ENCODE data around the gene LIPE. TPM values are rescaled to one million over a fixed set of nuclear protein-coding genes. Genes with fewer than 3 reads are reported as not detected.

Gene LIPE
- total RNA-seq, 1 experiment from 2014 or later: 6.8 TPM

GRCh38 chr19:42369433-42370067, 57.6 kb downstream of the LIPE start:
- no peak overlapping the region for H3K4me3 ChIP-seq (ENCODE audit: low read depth, low read length, poor library complexity, severe bottlenecking)
- no peaks in the 10 kb centered on the region for H3K9me3 ChIP-seq (ENCODE audit: low read depth, low read length, poor library complexity, severe bottlenecking)
- no TSS peak for BruUV-seq (replicated peaks)
- CTCF ChIA-PET: no interaction called here
- H3K27me3 ChIP-seq (replicated peaks; ENCODE audit: insufficient read depth, low read depth, low read length, poor library complexity): no peaks in the 10 kb centered on the region
- no peaks in the 10 kb centered on the region for H3K4me1 ChIP-seq (ENCODE audit: insufficient read depth, low read length, poor library complexity, severe bottlenecking)
- no peak overlapping the region for H3K27ac ChIP-seq (ENCODE audit: low read depth, low read length, poor library complexity, severe bottlenecking)
- no peak for TF ChIP-seq CTCF (conservative IDR thresholded peaks at IDR 0.05; ENCODE audit: low read depth, low read length)
- POLR2A ChIA-PET (ENCODE audit: low non-redundant PET): no interaction called here
- H3K36me3 ChIP-seq (ENCODE audit: insufficient read depth, low read length, poor library complexity, severe bottlenecking): no peaks in the 10 kb centered on the region
- intact Hi-C loops (cut with micrococcal nuclease; ENCODE audit: unreplicated experiment): no loop called here
- DNase-seq (ENCODE audit: low spot score): no peak

- POLR2A ChIA-PET (ENCODE audit: low non-redundant PET): no interaction called here
- intact Hi-C loops (cut with micrococcal nuclease; ENCODE audit: unreplicated experiment): no loop called here
- Histone ChIP-seq H3K4me3 (ENCODE audit: low read depth, low read length, poor library complexity, severe bottlenecking) (no peak overlapping the region), H3K27ac (ENCODE audit: low read depth, low read length, poor library complexity, severe bottlenecking) (no peak overlapping the region), H3K36me3 (ENCODE audit: insufficient read depth, low read length, poor library complexity, severe bottlenecking) (peaks cover 4% of the 10 kb centered on the region), H3K4me1 (ENCODE audit: insufficient read depth, low read length, poor library complexity, severe bottlenecking) (no peaks in the 10 kb centered on the region), H3K27me3 (replicated peaks; ENCODE audit: insufficient read depth, low read depth, low read length, poor library complexity) (no peaks in the 10 kb centered on the region), H3K9me3 (ENCODE audit: low read depth, low read length, poor library complexity, severe bottlenecking) (peaks cover 3% of the 10 kb centered on the region)
- no peak for TF ChIP-seq EZH2 (IDR thresholded peaks at IDR 0.05; ENCODE audit: borderline replicate concordance, low read depth, low read length, poor library complexity, severe bottlenecking)
- no peak for TF ChIP-seq CTCF (conservative IDR thresholded peaks at IDR 0.05; ENCODE audit: low read depth, low read length)
- CTCF ChIA-PET: no interaction called here
- BruUV-seq (replicated peaks): no TSS peak
- no peak for DNase-seq (ENCODE audit: low spot score)
These were observed 58.4 kb downstream of the LIPE start for GRCh38 chr19:42368765-42369164.

- no peak for TF ChIP-seq EZH2 (IDR thresholded peaks at IDR 0.05; ENCODE audit: borderline replicate concordance, low read depth, low read length, poor library complexity, severe bottlenecking)
- TF ChIP-seq CTCF (conservative IDR thresholded peaks at IDR 0.05; ENCODE audit: low read depth, low read length): no peak
- peaks cover 8% of the 10 kb centered on the region for H3K36me3 ChIP-seq (ENCODE audit: insufficient read depth, low read length, poor library complexity, severe bottlenecking)
- CTCF ChIA-PET: no interaction called here
- no TSS peak for BruUV-seq (replicated peaks)
- POLR2A ChIA-PET (ENCODE audit: low non-redundant PET): no interaction called here
- no peak overlapping the region for H3K27ac ChIP-seq (ENCODE audit: low read depth, low read length, poor library complexity, severe bottlenecking)
- peaks cover 5% of the 10 kb centered on the region for H3K9me3 ChIP-seq (ENCODE audit: low read depth, low read length, poor library complexity, severe bottlenecking)
- no peaks in the 10 kb centered on the region for H3K4me1 ChIP-seq (ENCODE audit: insufficient read depth, low read length, poor library complexity, severe bottlenecking)
- no peaks in the 10 kb centered on the region for H3K27me3 ChIP-seq (replicated peaks; ENCODE audit: insufficient read depth, low read depth, low read length, poor library complexity)
- no peak overlapping the region for H3K4me3 ChIP-seq (ENCODE audit: low read depth, low read length, poor library complexity, severe bottlenecking)
- intact Hi-C loops (cut with micrococcal nuclease; ENCODE audit: unreplicated experiment): no loop called here
- DNase-seq (ENCODE audit: low spot score): no peak
These were observed 58.8 kb downstream of the LIPE start for GRCh38 chr19:42368360-42368759.

All from A673 (cell line).